Tibial nerve (tissue), 4 donors: Measurements from ENCODE around the gene ADGRD1.

ENCODE experiments used
- EP300 ChIP-seq, 2 donors: sonication (generic); formaldehyde crosslinking; IDR thresholded peaks; one replicate each; pipeline ENCODE4 v1.6.1; 2017; ENCODE audit warnings: antibody characterized with exemption in 2 of 2, mild to moderate bottlenecking in 1 of 2
- TF ChIP-seq, protein P1 (sequence below), 5 experiments: fragments of 200-600 bp in 3 of 5; fragments of 450-650 bp in 2 of 5; sonication (generic) in 3 of 5; IDR thresholded peaks; one replicate each; pipeline ENCODE4 v1.5.1; 2016 to 2019; ENCODE audit warnings: antibody characterized with exemption in 5 of 5, mild to moderate bottlenecking in 3 of 5, moderate library complexity in 2 of 5

DNA sequence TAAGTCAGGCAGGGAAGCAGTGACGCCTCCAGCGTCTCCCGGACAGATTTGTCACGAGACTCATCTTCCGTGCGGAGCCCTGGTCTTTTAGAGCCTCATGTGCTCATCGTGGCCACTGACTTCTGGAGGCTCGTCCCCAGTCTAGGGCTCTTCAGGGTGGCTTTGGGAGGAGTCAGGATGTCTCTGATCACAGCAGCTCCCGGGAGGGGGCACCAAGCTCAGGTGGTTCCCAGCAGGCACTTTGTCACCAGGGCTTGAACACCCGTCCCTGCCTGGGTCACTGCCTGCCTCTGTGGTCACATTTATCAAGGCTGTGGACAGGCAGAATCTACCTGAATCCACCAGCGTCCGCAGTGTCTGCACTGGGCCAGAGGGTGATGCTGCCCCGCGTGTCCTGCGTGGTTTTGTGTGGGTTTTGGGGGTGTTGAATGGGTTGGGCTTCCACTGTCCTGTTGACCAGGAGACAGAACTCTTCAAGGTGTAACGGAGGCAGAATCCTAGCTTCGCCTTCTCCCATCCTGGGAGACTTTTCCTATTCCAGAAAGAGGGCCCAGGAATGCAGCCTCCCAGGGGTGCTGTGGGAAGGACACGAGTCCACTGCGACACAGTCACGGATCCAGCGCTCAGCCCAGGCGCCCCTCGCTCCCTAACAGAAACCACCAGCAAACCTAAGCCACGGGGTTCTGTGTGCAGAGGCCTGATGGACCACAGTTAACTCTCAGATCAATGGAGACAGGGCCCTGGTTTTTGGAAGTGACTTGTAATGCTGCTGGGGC is 132.3 kb downstream of the ADGRD1 start:
- TF ChIP-seq EP300 (IDR thresholded peaks at IDR 0.05), result no peak
- TF ChIP-seq, protein P1, sequence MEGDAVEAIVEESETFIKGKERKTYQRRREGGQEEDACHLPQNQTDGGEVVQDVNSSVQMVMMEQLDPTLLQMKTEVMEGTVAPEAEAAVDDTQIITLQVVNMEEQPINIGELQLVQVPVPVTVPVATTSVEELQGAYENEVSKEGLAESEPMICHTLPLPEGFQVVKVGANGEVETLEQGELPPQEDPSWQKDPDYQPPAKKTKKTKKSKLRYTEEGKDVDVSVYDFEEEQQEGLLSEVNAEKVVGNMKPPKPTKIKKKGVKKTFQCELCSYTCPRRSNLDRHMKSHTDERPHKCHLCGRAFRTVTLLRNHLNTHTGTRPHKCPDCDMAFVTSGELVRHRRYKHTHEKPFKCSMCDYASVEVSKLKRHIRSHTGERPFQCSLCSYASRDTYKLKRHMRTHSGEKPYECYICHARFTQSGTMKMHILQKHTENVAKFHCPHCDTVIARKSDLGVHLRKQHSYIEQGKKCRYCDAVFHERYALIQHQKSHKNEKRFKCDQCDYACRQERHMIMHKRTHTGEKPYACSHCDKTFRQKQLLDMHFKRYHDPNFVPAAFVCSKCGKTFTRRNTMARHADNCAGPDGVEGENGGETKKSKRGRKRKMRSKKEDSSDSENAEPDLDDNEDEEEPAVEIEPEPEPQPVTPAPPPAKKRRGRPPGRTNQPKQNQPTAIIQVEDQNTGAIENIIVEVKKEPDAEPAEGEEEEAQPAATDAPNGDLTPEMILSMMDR (IDR thresholded peaks at IDR 0.05), result no peak
